Trophoblast cell (in vitro differentiated cells and primary cell): ENCODE data around the gene PPIP5K1.
A peak's percentile ranks its signal among the peaks of the same experiment; 100 is the strongest.

Experiments used
- DNase-seq, 2 donors: peaks; one replicate each; pipeline ENCODE4 v3.0.0-alpha.2; 2016
- H2AFZ ChIP-seq: 2 replicates; pipeline ENCODE4 v1.6.1; 2013; ENCODE audit warnings: low read length, moderate library complexity, mild to moderate bottlenecking; ENCODE audit not compliant: insufficient read depth, poor library complexity
- H2AK5ac ChIP-seq: 2 replicates; pipeline ENCODE4 v1.6.1; 2013; ENCODE audit warnings: mild to moderate bottlenecking, low read length
- H2BK120ac ChIP-seq: 2 replicates; pipeline ENCODE4 v1.6.1; 2013; ENCODE audit warnings: low read length, mild to moderate bottlenecking, moderate library complexity; ENCODE audit not compliant: insufficient read depth, poor library complexity
- H2BK12ac ChIP-seq: 2 replicates; pipeline ENCODE4 v1.6.1; 2013; ENCODE audit warnings: mild to moderate bottlenecking, low read length, moderate library complexity
- H2BK5ac ChIP-seq: 2 replicates; pipeline ENCODE4 v1.6.1; 2013; ENCODE audit warnings: low read length, low read depth, moderate library complexity, mild to moderate bottlenecking; ENCODE audit not compliant: poor library complexity
- H3K14ac ChIP-seq: 2 replicates; pipeline ENCODE4 v1.6.1; 2013; ENCODE audit warnings: mild to moderate bottlenecking, low read length
- H3K18ac ChIP-seq: 2 replicates; pipeline ENCODE4 v1.6.1; 2013; ENCODE audit warnings: mild to moderate bottlenecking, low read length
- H3K23ac ChIP-seq: 2 replicates; pipeline ENCODE4 v1.6.1; 2013; ENCODE audit warnings: low read length
- H3K27ac ChIP-seq: 2 replicates; pipeline ENCODE4 v1.5.1; 2013; ENCODE audit warnings: low read depth, mild to moderate bottlenecking, inconsistent platforms, low read length, moderate library complexity
- H3K27me3 ChIP-seq: 2 replicates; pipeline ENCODE4 v1.6.1; 2013; ENCODE audit warnings: inconsistent platforms, mild to moderate bottlenecking, low read length, moderate library complexity; ENCODE audit not compliant: insufficient read depth
- H3K36me3 ChIP-seq, 2 experiments: 1 replicate in 1 of 2; 2 replicates in 1 of 2; pipeline ENCODE4 v1.6.1; 2013; ENCODE audit warnings: low read length in 2 of 2, mild to moderate bottlenecking in 2 of 2, moderate library complexity in 1 of 2; ENCODE audit not compliant: insufficient read depth in 2 of 2, control insufficient read depth in 1 of 2
- H3K4ac ChIP-seq: 2 replicates; pipeline ENCODE4 v1.6.1; 2013; ENCODE audit warnings: low read depth, mild to moderate bottlenecking, low read length, moderate library complexity
- H3K4me1 ChIP-seq, 2 experiments: 1 replicate in 1 of 2; 2 replicates in 1 of 2; pipeline ENCODE4 v1.6.1; 2013; ENCODE audit warnings: low read length in 2 of 2, mild to moderate bottlenecking in 2 of 2, moderate library complexity in 1 of 2; ENCODE audit not compliant: insufficient read depth in 2 of 2, control insufficient read depth in 1 of 2
- H3K4me2 ChIP-seq: 2 replicates; pipeline ENCODE4 v1.6.1; 2013; ENCODE audit warnings: inconsistent platforms, mild to moderate bottlenecking, low read length, moderate library complexity
- H3K4me3 ChIP-seq: 2 replicates; pipeline ENCODE4 v1.5.1; 2013; ENCODE audit warnings: mild to moderate bottlenecking, low read depth, low read length, inconsistent platforms
- H3K79me1 ChIP-seq: one replicate; pipeline ENCODE4 v1.6.1; 2013; ENCODE audit warnings: low read length
- H3K79me2 ChIP-seq: 2 replicates; pipeline ENCODE4 v1.6.1; 2013; ENCODE audit warnings: low read length, mild to moderate bottlenecking; ENCODE audit not compliant: control insufficient read depth, insufficient read depth, poor library complexity
- H3K9ac ChIP-seq: 2 replicates; pipeline ENCODE4 v1.6.1; 2013; ENCODE audit warnings: mild to moderate bottlenecking, low read length
- H3K9me3 ChIP-seq: 2 replicates; pipeline ENCODE4 v1.6.1; 2013; ENCODE audit warnings: low read depth, mild to moderate bottlenecking, control low read depth, inconsistent platforms, low read length; ENCODE audit not compliant: insufficient read depth
- H4K12ac ChIP-seq: 2 replicates; pipeline ENCODE4 v1.6.1; 2013; ENCODE audit warnings: low read depth, mild to moderate bottlenecking, low read length, moderate library complexity
- H4K8ac ChIP-seq: 2 replicates; pipeline ENCODE4 v1.6.1; 2013; ENCODE audit warnings: low read depth, mild to moderate bottlenecking, low read length, moderate library complexity
- H4K91ac ChIP-seq: one replicate; pipeline ENCODE4 v1.6.1; 2013; ENCODE audit warnings: low read depth, mild to moderate bottlenecking, low read length, moderate library complexity
- WGBS: extraction: QIAGEN DNeasy Blood & Tissue Kit; methylation state at CpG from one replicate; pipeline ENCODE4 v1.1.7; 2013; ENCODE audit warnings: missing lambda C conversion rate; ENCODE audit not compliant: insufficient read length, insufficient coverage; ENCODE audit errors: extremely low coverage; 5-methylcytosine and 5-hydroxymethylcytosine counted together

Gene PPIP5K1

GRCh38 chr15:43521419-43521818, 68.6 kb downstream of the PPIP5K1 start:
- H3K27me3 ChIP-seq, result no peaks in the 10 kb centered on the region
- H3K4ac ChIP-seq, result no peak overlapping the region
- H4K12ac ChIP-seq, result no peak overlapping the region
- H3K9me3 ChIP-seq, result no peaks in the 10 kb centered on the region
- no peak overlapping the region for H3K9ac ChIP-seq
- H3K14ac ChIP-seq, result no peak overlapping the region
- H2BK120ac ChIP-seq, result no peak overlapping the region
- H3K36me3 ChIP-seq, result peaks cover 11 to 16% of the 10 kb centered on the region in 2 experiments
- no peak overlapping the region for H2BK12ac ChIP-seq
- WGBS, result no CpG with 5 or more reads among the region's 11 CpGs
- peaks cover 9 to 17% of the 10 kb centered on the region in 2 experiments for H3K4me1 ChIP-seq
- no peak overlapping the region for H4K91ac ChIP-seq
- no peak overlapping the region for H3K4me2 ChIP-seq
- no peak overlapping the region for H2BK5ac ChIP-seq
- no peaks in the 10 kb centered on the region for H3K79me2 ChIP-seq
- H2AK5ac ChIP-seq, result no peak overlapping the region
- H3K23ac ChIP-seq, result no peak overlapping the region
- H3K79me1 ChIP-seq, result peaks cover 6% of the 10 kb centered on the region
- no peak for DNase-seq
- H3K27ac ChIP-seq, result no peak overlapping the region
- no peak overlapping the region for H2AFZ ChIP-seq
- H4K8ac ChIP-seq, result no peak overlapping the region
- H3K4me3 ChIP-seq, result no peak overlapping the region
- no peak overlapping the region for H3K18ac ChIP-seq

- H3K4me2 ChIP-seq, result no peak overlapping the region
- no peak overlapping the region for H2AFZ ChIP-seq
- H3K23ac ChIP-seq, result no peak overlapping the region
- H3K9ac ChIP-seq, result no peak overlapping the region
- H4K91ac ChIP-seq, result no peak overlapping the region
- no peaks in the 10 kb centered on the region for H3K79me2 ChIP-seq
- WGBS, result no CpG with 5 or more reads among the region's 2 CpGs
- no peak for DNase-seq
- H3K27me3 ChIP-seq, result no peaks in the 10 kb centered on the region
- no peak overlapping the region for H2AK5ac ChIP-seq
- H3K4me3 ChIP-seq, result no peak overlapping the region
- no peaks in the 10 kb centered on the region for H3K9me3 ChIP-seq
- H2BK120ac ChIP-seq, result no peak overlapping the region
- H3K36me3 ChIP-seq, result peaks cover 11 to 16% of the 10 kb centered on the region in 2 experiments
- H3K27ac ChIP-seq, result no peak overlapping the region
- no peak overlapping the region for H2BK12ac ChIP-seq
- no peak overlapping the region for H4K8ac ChIP-seq
- H3K14ac ChIP-seq, result no peak overlapping the region
- H3K4me1 ChIP-seq, result peaks cover 9 to 19% of the 10 kb centered on the region in 2 experiments
- H3K79me1 ChIP-seq, result peaks cover 6% of the 10 kb centered on the region
- H2BK5ac ChIP-seq, result no peak overlapping the region
- no peak overlapping the region for H3K4ac ChIP-seq
- H3K18ac ChIP-seq, result no peak overlapping the region
- no peak overlapping the region for H4K12ac ChIP-seq
Observed at GRCh38 chr15:43520138-43520537, 69.9 kb downstream of the PPIP5K1 start.

DNA sequence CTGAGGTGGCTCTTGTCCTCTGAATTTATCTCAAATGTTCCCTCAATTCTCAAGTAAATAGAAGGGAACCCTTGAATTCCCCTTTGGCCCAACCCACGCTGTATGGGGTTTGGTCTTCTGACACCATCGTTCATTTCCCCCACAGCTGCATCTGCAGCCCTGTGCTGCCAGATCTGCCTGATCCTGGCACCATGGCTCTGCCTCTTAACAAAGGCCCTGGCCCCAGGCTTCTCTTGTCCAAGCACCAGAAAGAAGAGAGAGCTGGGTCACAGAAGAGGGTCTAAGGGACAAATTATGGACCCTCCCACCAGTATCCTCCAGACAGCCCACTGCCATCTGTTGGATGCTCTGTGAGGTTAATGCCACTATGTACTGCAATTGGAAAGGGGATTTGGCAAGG, 70.8 kb downstream of the PPIP5K1 start:
- H2BK5ac ChIP-seq, result no peak overlapping the region
- H4K8ac ChIP-seq, result no peak overlapping the region
- H3K27me3 ChIP-seq, result no peaks in the 10 kb centered on the region
- H2BK120ac ChIP-seq, result no peak overlapping the region
- no peak overlapping the region for H3K4ac ChIP-seq
- no peak overlapping the region for H2AFZ ChIP-seq
- no CpG with 5 or more reads among the region's 2 CpGs for WGBS
- H3K4me2 ChIP-seq, result no peak overlapping the region
- H3K4me1 ChIP-seq, result peaks cover 9 to 21% of the 10 kb centered on the region in 2 experiments
- peaks cover 11 to 12% of the 10 kb centered on the region in 2 experiments for H3K36me3 ChIP-seq
- H2BK12ac ChIP-seq, result no peak overlapping the region
- no peak overlapping the region for H3K27ac ChIP-seq
- H3K14ac ChIP-seq, result no peak overlapping the region
- H2AK5ac ChIP-seq, result no peak overlapping the region
- no peak overlapping the region for H3K23ac ChIP-seq
- no peaks in the 10 kb centered on the region for H3K9me3 ChIP-seq
- H3K18ac ChIP-seq, result no peak overlapping the region
- no peaks in the 10 kb centered on the region for H3K79me2 ChIP-seq
- peaks cover 6% of the 10 kb centered on the region for H3K79me1 ChIP-seq
- DNase-seq, result no peak
- no peak overlapping the region for H3K9ac ChIP-seq
- H3K4me3 ChIP-seq, result no peak overlapping the region
- no peak overlapping the region for H4K12ac ChIP-seq
- no peak overlapping the region for H4K91ac ChIP-seq

DNA sequence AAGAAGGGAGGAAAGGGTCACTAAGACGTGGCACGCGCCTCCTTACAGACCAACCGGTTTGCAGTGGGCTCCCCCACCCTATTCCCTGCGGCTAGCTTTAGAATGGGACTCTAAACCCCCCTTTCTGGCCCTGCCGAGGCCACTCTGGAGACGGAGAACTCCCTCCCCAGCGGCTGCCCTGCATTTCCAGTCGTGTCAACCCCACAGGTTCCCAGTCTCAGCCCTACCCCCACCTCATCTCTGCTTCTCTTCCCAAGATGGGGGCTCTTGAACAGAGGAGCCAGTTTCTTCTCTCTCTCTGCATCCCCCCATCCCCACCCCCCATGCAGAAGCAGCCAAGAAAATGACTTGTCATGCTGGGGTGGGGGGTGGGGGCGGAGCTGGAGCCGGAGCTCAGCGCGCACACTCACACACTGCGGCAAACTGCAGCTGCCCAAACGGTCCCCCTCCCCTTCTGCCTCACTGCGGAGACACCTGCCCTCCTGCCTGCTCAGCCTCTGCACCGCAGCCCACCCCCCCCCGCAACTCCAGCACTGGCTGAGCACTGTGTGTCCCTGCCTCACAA, 71.7 kb downstream of the PPIP5K1 start:
- Histone ChIP-seq H3K79me2 (no peaks in the 10 kb centered on the region), H3K9me3 (no peaks in the 10 kb centered on the region), H4K8ac (peak overlapping the region; percentile 13), H3K23ac (no peak overlapping the region), H3K14ac (no peak overlapping the region), H2BK12ac (no peak overlapping the region), H3K4ac (no peak overlapping the region), H3K36me3 (peaks cover 8 to 9% of the 10 kb centered on the region in 2 experiments), H3K18ac (no peak overlapping the region), H3K4me3 (peak overlapping the region; percentile 56), H3K4me1 (peaks cover 9 to 21% of the 10 kb centered on the region in 2 experiments), H4K12ac (no peak overlapping the region), H3K79me1 (peaks cover 6% of the 10 kb centered on the region), H2BK120ac (no peak overlapping the region), H3K27me3 (no peaks in the 10 kb centered on the region), H3K9ac (peak overlapping the region; percentile 13), H3K27ac (no peak overlapping the region), H2AK5ac (no peak overlapping the region), H2BK5ac (no peak overlapping the region), H4K91ac (no peak overlapping the region), H2AFZ (peak overlapping the region; percentile 27), H3K4me2 (peak overlapping the region; percentile 85)
- no peak for DNase-seq
- no CpG with 5 or more reads among the region's 18 CpGs for WGBS
